ENCODE results near the gene ZSWIM1. TPM values are rescaled to one million over a fixed set of nuclear protein-coding genes. Genes with fewer than 3 reads are reported as not detected.

The ZSWIM1 gene
- total and polyA plus RNA-seq, 2 of the 13 experiments (the other 11 are each of a cell fraction or from before 2014, with no cell fraction given) = 9.5 to 11.7 TPM

- TF ChIP-seq TIGD3 (CRISPR knock-in tag; IDR thresholded peaks at IDR 0.05; ENCODE audit: borderline replicate concordance) (peak; percentile 21; the same call in 1 of the 2 replicates), TBX3 (IDR thresholded peaks at IDR 0.05; ENCODE audit: borderline replicate concordance) (peak; percentile 57; the same call in 1 of the 2 replicates), IRF2 (CRISPR knock-in tag; IDR thresholded peaks at IDR 0.05) (peak; percentile 90; the same call in 1 of the 2 replicates), EEA1 (CRISPR knock-in tag; IDR thresholded peaks at IDR 0.05; ENCODE audit: borderline replicate concordance) (peak; percentile 56; the same call in 1 of the 2 replicates), GABPB1 (CRISPR knock-in tag; IDR thresholded peaks at IDR 0.05) (peak; percentile 31), ZNF816 (CRISPR knock-in tag; IDR thresholded peaks at IDR 0.05; ENCODE audit: borderline replicate concordance) (0 out of 2 replicates have a peak, but pooled peaks have one; percentile 8), SOX6 (IDR thresholded peaks at IDR 0.05) (no peak), SOX6 (CRISPR knock-in tag; IDR thresholded peaks at IDR 0.05) (peak; percentile 96), ZBTB1 (CRISPR knock-in tag; IDR thresholded peaks at IDR 0.05; ENCODE audit: borderline replicate concordance) (0 out of 2 replicates have a peak, but pooled peaks have one; percentile 54), JARID2 (CRISPR knock-in tag; IDR thresholded peaks at IDR 0.05; ENCODE audit: insufficient replicate concordance) (peak; percentile 73), U2AF1 (optimal IDR thresholded peaks at IDR 0.05; ENCODE audit: low read depth, low read length) (no peak), NR2C2 (CRISPR knock-in tag; IDR thresholded peaks at IDR 0.05; ENCODE audit: borderline replicate concordance) (peak; percentile 71), IKZF5 (CRISPR knock-in tag; IDR thresholded peaks at IDR 0.05) (peak; percentile 97), TAF15 (IDR thresholded peaks at IDR 0.05; ENCODE audit: low read depth, low read length, poor library complexity, severe bottlenecking) (no peak), KDM3A (CRISPR knock-in tag; IDR thresholded peaks at IDR 0.05; ENCODE audit: low read depth) (no peak; the same call in none of the 2 replicates), ZMYM2 (CRISPR knock-in tag; IDR thresholded peaks at IDR 0.05) (peak; percentile 97), NFIC (IDR thresholded peaks at IDR 0.05; ENCODE audit: low read length) (peak; percentile 48; the same call in 1 of the 2 replicates), ZNF337 (CRISPR knock-in tag; IDR thresholded peaks at IDR 0.05; ENCODE audit: borderline replicate concordance, low read depth) (0 out of 2 replicates have a peak, but pooled peaks have one; percentile 42), ATF7 (IDR thresholded peaks at IDR 0.05) (no peak), ATF7 (CRISPR knock-in tag; IDR thresholded peaks at IDR 0.05) (peak; percentile 49; the same call in 1 of the 2 replicates), PHF20 (CRISPR knock-in tag; IDR thresholded peaks at IDR 0.05) (peak; percentile 44; the same call in 1 of the 2 replicates), EP300 (IDR thresholded peaks at IDR 0.05; ENCODE audit: low read depth in 2 of 2, low read length in 2 of 2) (peak; percentile 63 to 93; a peak in 3 of 4 replicates), EP300 (CRISPR knock-in tag; IDR thresholded peaks at IDR 0.05; ENCODE audit: borderline replicate concordance) (no peak; the same call in 1 of the 2 replicates), ZNF34 (CRISPR knock-in tag; IDR thresholded peaks at IDR 0.05; ENCODE audit: borderline replicate concordance) (no peak; the same call in 1 of the 2 replicates)
Measured at GRCh38 chr20:45927071-45927878, 46.2 kb downstream of the ZSWIM1 start (continued).
